Measurements from ENCODE around the gene MAML3. TPM values are rescaled to one million over a fixed set of nuclear protein-coding genes. Genes with fewer than 3 reads are reported as not detected.

MAML3 gene
- total and polyA plus RNA-seq, 2 of the 13 experiments (the other 11 are each of a cell fraction or from before 2014, with no cell fraction given): 0.05 to 0.13 TPM

DNA sequence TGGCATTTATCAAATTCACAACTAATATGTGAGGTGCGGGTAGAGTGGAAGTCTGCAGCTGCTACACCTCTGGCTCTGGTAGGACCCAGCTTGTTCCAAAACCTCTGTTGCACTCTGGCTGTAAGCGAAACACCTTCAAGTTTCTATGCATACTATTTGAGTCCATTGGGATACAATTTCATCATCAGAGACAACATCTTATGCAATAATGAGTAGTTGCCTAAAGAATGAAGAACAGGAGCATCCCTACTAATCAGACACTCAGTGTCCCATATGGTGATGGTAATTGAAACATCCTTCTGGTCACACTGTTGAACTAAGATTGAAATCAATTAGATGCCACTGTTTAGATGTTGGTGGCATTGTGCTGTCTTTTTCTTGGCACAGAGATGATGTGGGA lies 309.9 kb downstream of the MAML3 start (continued):
- TF ChIP-seq, protein P1, sequence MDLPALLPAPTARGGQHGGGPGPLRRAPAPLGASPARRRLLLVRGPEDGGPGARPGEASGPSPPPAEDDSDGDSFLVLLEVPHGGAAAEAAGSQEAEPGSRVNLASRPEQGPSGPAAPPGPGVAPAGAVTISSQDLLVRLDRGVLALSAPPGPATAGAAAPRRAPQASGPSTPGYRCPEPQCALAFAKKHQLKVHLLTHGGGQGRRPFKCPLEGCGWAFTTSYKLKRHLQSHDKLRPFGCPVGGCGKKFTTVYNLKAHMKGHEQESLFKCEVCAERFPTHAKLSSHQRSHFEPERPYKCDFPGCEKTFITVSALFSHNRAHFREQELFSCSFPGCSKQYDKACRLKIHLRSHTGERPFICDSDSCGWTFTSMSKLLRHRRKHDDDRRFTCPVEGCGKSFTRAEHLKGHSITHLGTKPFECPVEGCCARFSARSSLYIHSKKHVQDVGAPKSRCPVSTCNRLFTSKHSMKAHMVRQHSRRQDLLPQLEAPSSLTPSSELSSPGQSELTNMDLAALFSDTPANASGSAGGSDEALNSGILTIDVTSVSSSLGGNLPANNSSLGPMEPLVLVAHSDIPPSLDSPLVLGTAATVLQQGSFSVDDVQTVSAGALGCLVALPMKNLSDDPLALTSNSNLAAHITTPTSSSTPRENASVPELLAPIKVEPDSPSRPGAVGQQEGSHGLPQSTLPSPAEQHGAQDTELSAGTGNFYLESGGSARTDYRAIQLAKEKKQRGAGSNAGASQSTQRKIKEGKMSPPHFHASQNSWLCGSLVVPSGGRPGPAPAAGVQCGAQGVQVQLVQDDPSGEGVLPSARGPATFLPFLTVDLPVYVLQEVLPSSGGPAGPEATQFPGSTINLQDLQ (CRISPR knock-in tag; IDR thresholded peaks at IDR 0.05): no peak
- TF ChIP-seq ATF7 (IDR thresholded peaks at IDR 0.05): 0 out of 2 replicates have a peak, but pooled peaks have one; percentile 8
- no peak for TF ChIP-seq ATF7 (CRISPR knock-in tag; IDR thresholded peaks at IDR 0.05)
- TF ChIP-seq FIP1L1 (IDR thresholded peaks at IDR 0.05; ENCODE audit: borderline replicate concordance, insufficient read depth, low read depth, low read length): no peak
- no peak for TF ChIP-seq ZNF24 (IDR thresholded peaks at IDR 0.05)
- no peak for TF ChIP-seq PCBP2 (optimal IDR thresholded peaks at IDR 0.05; ENCODE audit: low read depth, low read length, poor library complexity, severe bottlenecking)
- no peak for TF ChIP-seq ZNF333 (CRISPR knock-in tag; IDR thresholded peaks at IDR 0.05; ENCODE audit: borderline replicate concordance)
- no peak for TF ChIP-seq ADNP (CRISPR knock-in tag; IDR thresholded peaks at IDR 0.05)
- TF ChIP-seq POLR2G (IDR thresholded peaks at IDR 0.05; ENCODE audit: low read depth, low read length): no peak
- no peak for TF ChIP-seq ETS1 (CRISPR knock-in tag; IDR thresholded peaks at IDR 0.05)
- TF ChIP-seq ZNF513 (CRISPR knock-in tag; conservative IDR thresholded peaks at IDR 0.05): no peak
- no peak for TF ChIP-seq ZNF331 (CRISPR knock-in tag; IDR thresholded peaks at IDR 0.05)
- no peak for TF ChIP-seq ZNF615 (CRISPR knock-in tag; IDR thresholded peaks at IDR 0.05; ENCODE audit: borderline replicate concordance)
- TF ChIP-seq, protein P2, sequence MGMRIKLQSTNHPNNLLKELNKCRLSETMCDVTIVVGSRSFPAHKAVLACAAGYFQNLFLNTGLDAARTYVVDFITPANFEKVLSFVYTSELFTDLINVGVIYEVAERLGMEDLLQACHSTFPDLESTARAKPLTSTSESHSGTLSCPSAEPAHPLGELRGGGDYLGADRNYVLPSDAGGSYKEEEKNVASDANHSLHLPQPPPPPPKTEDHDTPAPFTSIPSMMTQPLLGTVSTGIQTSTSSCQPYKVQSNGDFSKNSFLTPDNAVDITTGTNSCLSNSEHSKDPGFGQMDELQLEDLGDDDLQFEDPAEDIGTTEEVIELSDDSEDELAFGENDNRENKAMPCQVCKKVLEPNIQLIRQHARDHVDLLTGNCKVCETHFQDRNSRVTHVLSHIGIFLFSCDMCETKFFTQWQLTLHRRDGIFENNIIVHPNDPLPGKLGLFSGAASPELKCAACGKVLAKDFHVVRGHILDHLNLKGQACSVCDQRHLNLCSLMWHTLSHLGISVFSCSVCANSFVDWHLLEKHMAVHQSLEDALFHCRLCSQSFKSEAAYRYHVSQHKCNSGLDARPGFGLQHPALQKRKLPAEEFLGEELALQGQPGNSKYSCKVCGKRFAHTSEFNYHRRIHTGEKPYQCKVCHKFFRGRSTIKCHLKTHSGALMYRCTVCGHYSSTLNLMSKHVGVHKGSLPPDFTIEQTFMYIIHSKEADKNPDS (CRISPR knock-in tag; IDR thresholded peaks at IDR 0.05): no peak
- TF ChIP-seq ZNF33A (CRISPR knock-in tag; IDR thresholded peaks at IDR 0.05; ENCODE audit: borderline replicate concordance): no peak
- 0 out of 2 replicates have a peak, but pooled peaks have one; percentile 17 for TF ChIP-seq POGZ (CRISPR knock-in tag; IDR thresholded peaks at IDR 0.05)
- TF ChIP-seq ZBTB37 (CRISPR knock-in tag; IDR thresholded peaks at IDR 0.05): no peak
- TF ChIP-seq, protein P3, sequence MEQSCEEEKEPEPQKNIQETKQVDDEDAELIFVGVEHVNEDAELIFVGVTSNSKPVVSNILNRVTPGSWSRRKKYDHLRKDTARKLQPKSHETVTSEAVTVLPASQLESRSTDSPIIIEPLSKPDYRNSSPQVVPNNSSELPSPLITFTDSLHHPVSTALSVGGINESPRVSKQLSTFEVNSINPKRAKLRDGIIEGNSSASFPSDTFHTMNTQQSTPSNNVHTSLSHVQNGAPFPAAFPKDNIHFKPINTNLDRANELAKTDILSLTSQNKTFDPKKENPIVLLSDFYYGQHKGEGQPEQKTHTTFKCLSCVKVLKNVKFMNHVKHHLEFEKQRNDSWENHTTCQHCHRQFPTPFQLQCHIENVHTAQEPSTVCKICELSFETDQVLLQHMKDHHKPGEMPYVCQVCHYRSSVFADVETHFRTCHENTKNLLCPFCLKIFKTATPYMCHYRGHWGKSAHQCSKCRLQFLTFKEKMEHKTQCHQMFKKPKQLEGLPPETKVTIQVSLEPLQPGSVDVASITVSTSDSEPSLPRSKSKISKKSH (CRISPR knock-in tag; IDR thresholded peaks at IDR 0.05; ENCODE audit: borderline replicate concordance): no peak
- TF ChIP-seq FOSL2 (CRISPR knock-in tag; IDR thresholded peaks at IDR 0.05): peak; percentile 52; the same call in 1 of the 2 replicates
- TF ChIP-seq PTBP1 (IDR thresholded peaks at IDR 0.05; ENCODE audit: low read depth, low read length, poor library complexity, severe bottlenecking): no peak

Measured in HepG2 (cell line).